Activated B cell treated with CpG ODN at 0.5 μM for 24 hours (primary cell): ENCODE data around the gene LIMK1. TPM values are rescaled to one million over a fixed set of nuclear protein-coding genes. Genes with fewer than 3 reads are reported as not detected.

Source experiments
- ATAC-seq: fragments of 200-7000 bp; cut with Tn5 transposase; one replicate; pipeline ENCODE4 v1.10.0; 2021; ENCODE audit warnings: low read depth, mild to moderate bottlenecking, moderate library complexity
- CTCF ChIA-PET: fragments of 350-600 bp; sonication (Branson Sonifier 250); formaldehyde crosslinking; loops from one replicate; lab custom pipeline; 2021; ENCODE audit warnings: antibody characterized with exemption; lab: Charles Lee
- POLR2A ChIA-PET: fragments of 350-600 bp; sonication (Branson Sonifier 250); formaldehyde crosslinking; loops from one replicate; lab custom pipeline; 2021; ENCODE audit warnings: antibody characterized with exemption; lab: Charles Lee
- DNase-seq: peaks from one replicate; pipeline ENCODE4 v3.0.0; 2022
- H3K27ac Mint-ChIP-seq: one replicate; pipeline ENCODE4 v1.8.0; 2020; ENCODE audit warnings: mixed read lengths
- H3K27me3 Mint-ChIP-seq: one replicate; pipeline ENCODE4 v1.8.0; 2021; ENCODE audit warnings: mixed read lengths
- H3K36me3 Mint-ChIP-seq: one replicate; pipeline ENCODE4 v1.8.0; 2021; ENCODE audit warnings: low read depth, mixed read lengths
- H3K4me1 Mint-ChIP-seq: one replicate; pipeline ENCODE4 v1.8.0; 2021; ENCODE audit warnings: mixed read lengths
- H3K4me3 Mint-ChIP-seq: one replicate; pipeline ENCODE4 v1.8.0; 2020; ENCODE audit warnings: mild to moderate bottlenecking, mixed read lengths
- H3K9me3 Mint-ChIP-seq: one replicate; pipeline ENCODE4 v1.8.0; 2020; ENCODE audit warnings: mixed read lengths
- CTCF ChIP-seq: fragments of 200-600 bp; IDR thresholded peaks from one replicate; pipeline ENCODE4 v1.8.0; 2022; ENCODE audit warnings: antibody characterized with exemption, mild to moderate bottlenecking
- intact Hi-C: fragments of 100-400 bp; cut with micrococcal nuclease; formaldehyde crosslinking; loops from one replicate; pipeline ENCODE4 v1.15.1; 2024
- total RNA-seq: library from RNA; stranded (reverse); gene quantifications from 2 replicates; pipeline ENCODE4 v1.2.3, GENCODE V29; 2022

The LIMK1 gene
- total RNA-seq, 1 donor from 2014 or later = 59.6 TPM

- no peak for TF ChIP-seq CTCF
- peaks cover 18% of the 10 kb centered on the region for H3K27me3 Mint-ChIP-seq
- no peaks in the 10 kb centered on the region for H3K9me3 Mint-ChIP-seq
- no peaks in the 10 kb centered on the region for H3K36me3 Mint-ChIP-seq
- H3K27ac Mint-ChIP-seq = no peak overlapping the region
- no peak overlapping the region for H3K4me3 Mint-ChIP-seq
- intact Hi-C loops = no loop called here
- DNase-seq = no peak
- peaks cover 5% of the 10 kb centered on the region for H3K4me1 Mint-ChIP-seq
- ChIA-PET CTCF (no interaction called here), POLR2A (no interaction called here)
- no peak for ATAC-seq
Measured at GRCh38 chr7:74057216-74057925, 26.2 kb upstream of the LIMK1 start.

- H3K4me1 Mint-ChIP-seq = peaks cover 5% of the 10 kb centered on the region
- CTCF ChIA-PET = no interaction called here
- H3K36me3 Mint-ChIP-seq = no peaks in the 10 kb centered on the region
- no peak for TF ChIP-seq CTCF
- intact Hi-C loops = no loop called here
- POLR2A ChIA-PET = no interaction called here
- H3K27ac Mint-ChIP-seq = no peak overlapping the region
- peaks cover 18% of the 10 kb centered on the region for H3K27me3 Mint-ChIP-seq
- no peaks in the 10 kb centered on the region for H3K9me3 Mint-ChIP-seq
- DNase-seq (no peak), ATAC-seq (no peak)
- H3K4me3 Mint-ChIP-seq = no peak overlapping the region
Measured at GRCh38 chr7:74057987-74058386, 25.6 kb upstream of the LIMK1 start.

- DNase-seq (no peak), ATAC-seq (no peak)
- Mint-ChIP-seq H3K27me3 (peaks cover 18% of the 10 kb centered on the region), H3K36me3 (no peaks in the 10 kb centered on the region), H3K27ac (no peak overlapping the region), H3K9me3 (no peaks in the 10 kb centered on the region), H3K4me3 (no peak overlapping the region), H3K4me1 (peaks cover 5% of the 10 kb centered on the region)
- intact Hi-C loops = no loop called here
- CTCF ChIA-PET = interaction anchor here (1.1 kb wide), 1 partner anchor 342 kb away, joined by 4 read pairs; no protein-coding TSS in a partner anchor
- POLR2A ChIA-PET = no interaction called here
- TF ChIP-seq CTCF = no peak
Measured at GRCh38 chr7:74058486-74058885, 25.1 kb upstream of the LIMK1 start.

- no peaks in the 10 kb centered on the region for H3K9me3 Mint-ChIP-seq
- no peak overlapping the region for H3K4me3 Mint-ChIP-seq
- no peak for TF ChIP-seq CTCF
- H3K4me1 Mint-ChIP-seq = peaks cover 5% of the 10 kb centered on the region
- H3K36me3 Mint-ChIP-seq = no peaks in the 10 kb centered on the region
- DNase-seq (no peak), ATAC-seq (no peak)
- H3K27ac Mint-ChIP-seq = no peak overlapping the region
- CTCF ChIA-PET = interaction anchor here (1.1 kb wide), 1 partner anchor 342 kb away, joined by 4 read pairs; no protein-coding TSS in a partner anchor
- intact Hi-C loops = no loop called here
- POLR2A ChIA-PET = no interaction called here
- peaks cover 16% of the 10 kb centered on the region for H3K27me3 Mint-ChIP-seq
Measured at GRCh38 chr7:74059037-74059436, 24.6 kb upstream of the LIMK1 start.

GRCh38 chr7:74059681-74060588, 23.7 kb upstream of the LIMK1 start:
- peaks cover 8% of the 10 kb centered on the region for H3K27me3 Mint-ChIP-seq
- peaks cover 5% of the 10 kb centered on the region for H3K4me1 Mint-ChIP-seq
- ChIA-PET CTCF (interaction anchor here (1.1 kb wide), 1 partner anchor 341 kb away, joined by 4 read pairs; no protein-coding TSS in a partner anchor), POLR2A (no interaction called here)
- H3K27ac Mint-ChIP-seq = no peak overlapping the region
- DNase-seq (no peak), ATAC-seq (no peak)
- no peaks in the 10 kb centered on the region for H3K36me3 Mint-ChIP-seq
- TF ChIP-seq CTCF = no peak
- no peak overlapping the region for H3K4me3 Mint-ChIP-seq
- H3K9me3 Mint-ChIP-seq = no peaks in the 10 kb centered on the region
- intact Hi-C loops = no loop called here
